ENCODE results near the gene DCTN3. TPM values are rescaled to one million over a fixed set of nuclear protein-coding genes. Genes with fewer than 3 reads are reported as not detected.

DCTN3 gene

DNA sequence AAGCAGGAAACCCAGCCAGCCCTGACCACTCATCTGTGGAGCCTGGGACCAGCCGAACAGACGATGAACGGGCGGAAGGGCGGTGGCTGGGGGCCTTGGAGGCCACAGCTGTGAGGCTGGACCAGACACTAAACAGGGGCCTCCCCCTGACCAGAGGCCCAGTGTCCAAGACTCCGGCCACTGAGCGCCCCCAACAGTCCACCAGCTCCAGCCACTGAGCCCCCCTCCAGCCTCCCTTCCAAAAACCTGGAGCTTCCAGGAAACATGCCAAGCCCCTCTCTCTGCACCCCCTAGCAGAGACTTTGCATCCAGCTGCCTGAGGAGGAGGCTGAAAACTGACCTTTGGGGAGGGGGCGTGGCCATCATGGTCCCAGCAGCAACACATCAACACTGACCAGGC is 54.0 kb downstream of the DCTN3 start:
- Histone ChIP-seq H3K9me3 (ENCODE audit: control insufficient read depth, low read length) (peaks cover 7% of the 10 kb centered on the region), H2BK5ac (ENCODE audit: low read depth, low read length, poor library complexity, severe bottlenecking) (no peak overlapping the region), H3K23ac (ENCODE audit: low read length in 2 of 2) (no peak overlapping the region), H2BK120ac (ENCODE audit: low read depth, low read length) (no peak overlapping the region), H3K4me2 (ENCODE audit: low read length, poor library complexity, severe bottlenecking) (no peak overlapping the region), H4K8ac (ENCODE audit: low read length) (no peak overlapping the region), H3K27me3 (ENCODE audit: control insufficient read depth in 1 of 2, insufficient read depth in 1 of 2, low read length in 2 of 2) (peaks cover 51 to 98% of the 10 kb centered on the region in 2 experiments), H3K18ac (ENCODE audit: low read depth in 1 of 2, low read length in 2 of 2) (no peak overlapping the region), H3K14ac (ENCODE audit: low read length in 2 of 2) (no peak overlapping the region), H2BK15ac (ENCODE audit: low read depth, poor library complexity, severe bottlenecking) (no peak overlapping the region), H3K4me3 (ENCODE audit: insufficient read depth in 1 of 2, low read depth in 1 of 2, low read length in 2 of 2) (no peak overlapping the region), H3K27ac (ENCODE audit: low read length, poor library complexity, severe bottlenecking) (no peak overlapping the region), H2BK12ac (ENCODE audit: low read length in 2 of 2) (no peak overlapping the region), H3K4me1 (ENCODE audit: control insufficient read depth, insufficient read depth, low read depth, low read length) (no peaks in the 10 kb centered on the region), H3K79me1 (replicated peaks; ENCODE audit: low read length, poor library complexity, severe bottlenecking) (no peaks in the 10 kb centered on the region), H2AFZ (ENCODE audit: low read depth, low read length) (no peak overlapping the region), H3K9ac (ENCODE audit: low read length) (no peak overlapping the region), H2AK5ac (ENCODE audit: low read length, severe bottlenecking) (no peak overlapping the region), H3K36me3 (ENCODE audit: control insufficient read depth in 1 of 2, insufficient read depth in 2 of 2, low read depth in 1 of 2, low read length in 2 of 2) (no peaks in the 10 kb centered on the region), H3K4ac (ENCODE audit: low read depth in 1 of 2, low read length in 2 of 2) (no peak overlapping the region), H4K91ac (ENCODE audit: low read length) (no peak overlapping the region)
- DNase-seq, result no peak
- 46% methylated on average over 6 of the region's 8 CpGs for WGBS

DNA sequence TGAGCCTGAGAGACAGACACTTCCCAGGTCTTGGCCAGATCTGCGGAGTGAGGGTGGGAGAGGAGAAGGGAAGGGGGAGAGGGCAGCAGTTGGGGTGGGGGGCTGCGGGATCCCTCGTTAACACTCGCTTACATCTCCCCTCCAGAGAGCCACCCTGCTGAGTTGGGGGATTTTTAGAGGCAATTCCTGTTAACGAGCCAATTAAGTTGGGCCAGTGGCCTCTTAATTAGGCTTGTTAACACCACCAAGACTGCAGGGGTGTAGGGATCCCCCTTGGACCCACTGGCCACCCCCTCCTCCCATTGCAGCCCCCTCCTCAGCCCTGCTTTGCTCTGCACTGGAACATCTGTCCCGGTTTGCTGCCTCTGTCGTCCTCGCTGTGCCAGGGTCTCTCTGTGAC is 54.4 kb downstream of the DCTN3 start:
- Histone ChIP-seq H2AFZ (ENCODE audit: low read depth, low read length) (no peak overlapping the region), H3K23ac (ENCODE audit: low read length in 2 of 2) (no peak overlapping the region), H3K4me2 (ENCODE audit: low read length, poor library complexity, severe bottlenecking) (no peak overlapping the region), H3K9ac (ENCODE audit: low read length) (no peak overlapping the region), H4K91ac (ENCODE audit: low read length) (no peak overlapping the region), H3K18ac (ENCODE audit: low read depth in 1 of 2, low read length in 2 of 2) (no peak overlapping the region), H3K4ac (ENCODE audit: low read depth in 1 of 2, low read length in 2 of 2) (no peak overlapping the region), H2BK5ac (ENCODE audit: low read depth, low read length, poor library complexity, severe bottlenecking) (no peak overlapping the region), H2BK120ac (ENCODE audit: low read depth, low read length) (no peak overlapping the region), H3K4me1 (ENCODE audit: control insufficient read depth, insufficient read depth, low read depth, low read length) (no peaks in the 10 kb centered on the region), H3K36me3 (ENCODE audit: control insufficient read depth in 1 of 2, insufficient read depth in 2 of 2, low read depth in 1 of 2, low read length in 2 of 2) (no peaks in the 10 kb centered on the region), H3K79me1 (replicated peaks; ENCODE audit: low read length, poor library complexity, severe bottlenecking) (no peaks in the 10 kb centered on the region), H3K14ac (ENCODE audit: low read length in 2 of 2) (no peak overlapping the region), H3K4me3 (ENCODE audit: insufficient read depth in 1 of 2, low read depth in 1 of 2, low read length in 2 of 2) (no peak overlapping the region), H3K9me3 (ENCODE audit: control insufficient read depth, low read length) (peaks cover 7% of the 10 kb centered on the region), H3K27ac (ENCODE audit: low read length, poor library complexity, severe bottlenecking) (no peak overlapping the region), H4K8ac (ENCODE audit: low read length) (no peak overlapping the region), H3K27me3 (ENCODE audit: control insufficient read depth in 1 of 2, insufficient read depth in 1 of 2, low read length in 2 of 2) (peaks cover 51 to 98% of the 10 kb centered on the region in 2 experiments), H2AK5ac (ENCODE audit: low read length, severe bottlenecking) (no peak overlapping the region), H2BK12ac (ENCODE audit: low read length in 2 of 2) (no peak overlapping the region), H2BK15ac (ENCODE audit: low read depth, poor library complexity, severe bottlenecking) (no peak overlapping the region)
- no peak for DNase-seq
- WGBS, result 56% methylated on average over 4 of the region's 8 CpGs

DNA sequence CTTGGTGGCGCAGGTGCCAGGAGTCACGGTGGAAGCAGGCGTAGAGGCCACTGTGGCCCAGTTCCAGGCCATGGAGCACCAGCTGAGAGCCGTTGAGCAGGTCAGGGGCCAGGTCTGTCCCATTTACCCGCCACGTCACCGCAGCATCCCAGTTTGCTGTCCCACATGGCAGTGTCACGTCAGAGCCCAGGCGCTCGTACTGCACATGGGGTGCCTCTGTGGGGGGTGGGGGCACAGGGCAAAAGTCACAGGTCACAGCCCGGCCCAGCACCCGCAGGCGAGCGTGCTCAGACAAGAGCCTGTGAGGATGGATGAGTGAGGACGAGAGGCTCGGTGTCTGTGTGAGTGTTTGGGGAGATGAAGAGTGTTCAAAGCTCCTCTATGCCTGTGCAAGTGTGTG is 55.7 kb downstream of the DCTN3 start:
- Histone ChIP-seq H2BK5ac (ENCODE audit: low read depth, low read length, poor library complexity, severe bottlenecking) (no peak overlapping the region), H3K14ac (ENCODE audit: low read length in 2 of 2) (no peak overlapping the region), H3K18ac (ENCODE audit: low read depth in 1 of 2, low read length in 2 of 2) (no peak overlapping the region), H3K9me3 (ENCODE audit: control insufficient read depth, low read length) (peaks cover 7% of the 10 kb centered on the region), H3K23ac (ENCODE audit: low read length in 2 of 2) (no peak overlapping the region), H2BK120ac (ENCODE audit: low read depth, low read length) (no peak overlapping the region), H3K4me2 (ENCODE audit: low read length, poor library complexity, severe bottlenecking) (no peak overlapping the region), H3K79me1 (replicated peaks; ENCODE audit: low read length, poor library complexity, severe bottlenecking) (no peaks in the 10 kb centered on the region), H4K8ac (ENCODE audit: low read length) (no peak overlapping the region), H3K4me1 (ENCODE audit: control insufficient read depth, insufficient read depth, low read depth, low read length) (peaks cover 2% of the 10 kb centered on the region), H3K4me3 (ENCODE audit: insufficient read depth in 1 of 2, low read depth in 1 of 2, low read length in 2 of 2) (no peak overlapping the region), H3K36me3 (ENCODE audit: control insufficient read depth in 1 of 2, insufficient read depth in 2 of 2, low read depth in 1 of 2, low read length in 2 of 2) (no peaks in the 10 kb centered on the region), H4K91ac (ENCODE audit: low read length) (no peak overlapping the region), H3K9ac (ENCODE audit: low read length) (no peak overlapping the region), H2AK5ac (ENCODE audit: low read length, severe bottlenecking) (no peak overlapping the region), H2BK12ac (ENCODE audit: low read length in 2 of 2) (no peak overlapping the region), H2AFZ (ENCODE audit: low read depth, low read length) (no peak overlapping the region), H3K4ac (ENCODE audit: low read depth in 1 of 2, low read length in 2 of 2) (peak overlapping the region in 1 of 2 experiments; percentile 10), H2BK15ac (ENCODE audit: low read depth, poor library complexity, severe bottlenecking) (no peak overlapping the region), H3K27me3 (ENCODE audit: control insufficient read depth in 1 of 2, insufficient read depth in 1 of 2, low read length in 2 of 2) (peaks cover 48 to 98% of the 10 kb centered on the region in 2 experiments), H3K27ac (ENCODE audit: low read length, poor library complexity, severe bottlenecking) (no peak overlapping the region)
- no peak for DNase-seq
- WGBS, result 86% methylated on average over 16 of the region's 16 CpGs

Small RNA genes within 50 kb of the gene (small RNA-seq; reads per million reads assigned to genes)
- not detected for gene CCL27 (ENCODE audit: low read depth)
